Psoas muscle (tissue), 8 donors: ENCODE data around the gene OR11L1. TPM values are rescaled to one million over a fixed set of nuclear protein-coding genes. Genes with fewer than 3 reads are reported as not detected.

Source experiments
- ATAC-seq, 4 donors: fragments of 200-7000 bp; cut with Tn5 transposase; one replicate each; pipeline ENCODE4 v1.9.1; 2020; ENCODE audit warnings: moderate library complexity in 3 of 4, mild to moderate bottlenecking in 2 of 4
- DNase-seq, 2 donors: peaks; one replicate each; pipeline ENCODE4 v3.0.0-alpha.2; 2020
- H3K27ac ChIP-seq: fragments of 200-600 bp; one replicate; pipeline ENCODE4 v1.8.0; 2022
- H3K27me3 ChIP-seq, 3 donors: fragments of 200-600 bp in 1 of 3; one replicate each; pipeline versions ENCODE4 v1.6.1 to v1.8.0; 2013 to 2022; ENCODE audit warnings: low read length in 2 of 3, mild to moderate bottlenecking in 2 of 3, moderate library complexity in 1 of 3; ENCODE audit not compliant: insufficient read depth in 3 of 3
- H3K36me3 ChIP-seq, 2 donors: fragments of 200-600 bp in 1 of 2; one replicate each; pipeline versions ENCODE4 v1.6.1 to v1.8.0; 2013 to 2022; ENCODE audit warnings: low read depth in 1 of 2, mild to moderate bottlenecking in 1 of 2, moderate library complexity in 1 of 2; ENCODE audit not compliant: insufficient read depth in 1 of 2
- H3K4me1 ChIP-seq: fragments of 200-600 bp; one replicate; pipeline ENCODE4 v1.8.0; 2022
- H3K4me3 ChIP-seq: fragments of 200-600 bp; one replicate; pipeline ENCODE4 v1.8.0; 2022; ENCODE audit warnings: mild to moderate bottlenecking
- H3K9me3 ChIP-seq: fragments of 200-600 bp; one replicate; pipeline ENCODE4 v1.8.0; 2022
- CTCF ChIP-seq: fragments of 200-600 bp; IDR thresholded peaks from one replicate; pipeline ENCODE4 v1.8.0; 2022; ENCODE audit warnings: antibody characterized with exemption
- WGBS, 3 donors: extraction: QIAGEN DNeasy Blood & Tissue Kit; methylation state at CpG; one replicate each; pipeline versions ENCODE4 v1.1.6 to v1.1.7; 2013; 5-methylcytosine and 5-hydroxymethylcytosine counted together
- intact Hi-C, 2 donors: fragments of 100-400 bp; cut with DNase I; formaldehyde crosslinking; loops; one replicate each; pipeline versions ENCODE4 v1.11.0 to v1.14.2; 2022
- long read RNA-seq, 2 donors: library from polyadenylated mRNA; unstranded; transcript quantifications; one replicate each; pipeline ENCODE4 v2.0.0, GENCODE V29; 2021
- polyA plus RNA-seq, 3 donors: library from polyadenylated mRNA; stranded (reverse); fragments of 200-250 nt; gene quantifications; one replicate each; pipeline ENCODE4 v1.2.3, GENCODE V29; 2013
- total RNA-seq, 4 donors: library from RNA; stranded (reverse); fragmentation: NEBNext Ultra II Directional in 2 of 4; extraction: Animal tissue kit (Norgen Biotek cat#: 25700) in 2 of 4; gene quantifications; one replicate each; pipeline versions ENCODE4 v1.2.1 to v1.2.4, GENCODE V29; 2021 to 2023
- donor health status: healthy with polysubstance abuse.
- donor health status: DM: no; HTN: no; CAD: no; lungs with moderate emphysema.
- donor health status: Bipolar disorder and iron deficiency.
- donor health status: healthy.
- donor health status: DM: yes; HTN: yes; CAD: no.
- donor health status: DM: no; HTN: no; CAD: no.
- donor health status: DM: no; HTN: no; CAD: no.
- donor health status: DM: yes; HTN: yes; CAD: no.

OR11L1 gene
- total RNA-seq (not detected), polyA plus RNA-seq (not detected)
- long read RNA-seq, donor 1, result 0 reads
- long read RNA-seq, donor 2, result 0 reads

GRCh38 chr1:247841796-247842195 lies at the start of gene OR11L1:
TSS of gene OR11L1 (minus strand) at chr1:247841896. CDS start at chr1:247841896, 0 bp downstream.
- ATAC-seq (no peak), DNase-seq (no peak)
- no peak within 1 kb of the TSS for H3K27ac ChIP-seq
- TF ChIP-seq CTCF, result no peak
- intact Hi-C loops, result no loop called here
- H3K4me3 ChIP-seq, result no peak within 1 kb of the TSS
- no peaks in the 10 kb centered on the region for H3K27me3 ChIP-seq
- H3K36me3 ChIP-seq, result no peaks in the 10 kb centered on the region
- no peaks in the 10 kb centered on the region for H3K4me1 ChIP-seq
- WGBS, 3 donors, result 90 to 93% (median 92%) methylated on average over 2 of the region's 2 CpGs
- H3K9me3 ChIP-seq, result no peaks in the 10 kb centered on the region

- Histone ChIP-seq H3K9me3 (no peaks in the 10 kb centered on the region), H3K4me1 (no peaks in the 10 kb centered on the region), H3K36me3 (no peaks in the 10 kb centered on the region), H3K4me3 (no peak overlapping the region), H3K27me3 (no peaks in the 10 kb centered on the region), H3K27ac (no peak overlapping the region)
- no peak for ATAC-seq
- intact Hi-C loops, result no loop called here
- no peak for DNase-seq
- 86 to 91% (median 89%) methylated on average over 10 of the region's 10 CpGs for WGBS, 3 donors
- TF ChIP-seq CTCF, result no peak
Observed at GRCh38 chr1:247884797-247885413, 43.2 kb upstream of the OR11L1 start.

- no peak for ATAC-seq
- Histone ChIP-seq H3K27me3 (no peaks in the 10 kb centered on the region), H3K4me1 (no peaks in the 10 kb centered on the region), H3K36me3 (no peaks in the 10 kb centered on the region), H3K4me3 (no peak overlapping the region), H3K27ac (no peak overlapping the region), H3K9me3 (no peaks in the 10 kb centered on the region)
- intact Hi-C loops, result no loop called here
- no peak for DNase-seq
- no peak for TF ChIP-seq CTCF
- WGBS, 3 donors, result 80 to 89% (median 81%) methylated on average over 9 of the region's 9 CpGs
Observed at GRCh38 chr1:247883346-247883745, 41.6 kb upstream of the OR11L1 start.

- DNase-seq (no peak), ATAC-seq (no peak)
- H3K4me3 ChIP-seq, result no peak overlapping the region
- TF ChIP-seq CTCF, result no peak
- no peaks in the 10 kb centered on the region for H3K27me3 ChIP-seq
- no peaks in the 10 kb centered on the region for H3K36me3 ChIP-seq
- H3K4me1 ChIP-seq, result no peaks in the 10 kb centered on the region
- WGBS, 3 donors, result 49 to 51% (median 50%) methylated on average over 6 of the region's 6 CpGs
- H3K27ac ChIP-seq, result no peak overlapping the region
- H3K9me3 ChIP-seq, result no peaks in the 10 kb centered on the region
- intact Hi-C loops, result no loop called here
Observed at GRCh38 chr1:247865416-247865815, 23.7 kb upstream of the OR11L1 start.

- intact Hi-C loops, result no loop called here
- Histone ChIP-seq H3K4me1 (no peaks in the 10 kb centered on the region), H3K27me3 (no peaks in the 10 kb centered on the region), H3K36me3 (no peaks in the 10 kb centered on the region), H3K4me3 (no peak overlapping the region), H3K27ac (no peak overlapping the region), H3K9me3 (no peaks in the 10 kb centered on the region)
- no peak for DNase-seq
- ATAC-seq, result no peak
- 84 to 86% (median 85%) methylated on average over 17 of the region's 17 CpGs for WGBS, 3 donors
- no peak for TF ChIP-seq CTCF
Observed at GRCh38 chr1:247864644-247865043, 22.9 kb upstream of the OR11L1 start.
